ENCODE results near the gene ACOD1. TPM values are rescaled to one million over a fixed set of nuclear protein-coding genes. Genes with fewer than 3 reads are reported as not detected.

ACOD1 gene
- total RNA-seq, 4 donors from 2014 or later: 0.32 TPM; not detected in 3

- Histone ChIP-seq H3K27me3 (no peaks in the 10 kb centered on the region), H3K4me1 (no peaks in the 10 kb centered on the region), H3K9me3 (no peaks in the 10 kb centered on the region), H3K4me3 (no peak overlapping the region), H3K27ac (no peak overlapping the region), H3K36me3 (no peaks in the 10 kb centered on the region)
- no peak for DNase-seq
- WGBS, 2 donors (ENCODE audit: low coverage in 1 of 2): 92 to 96% methylated on average over 1 of the region's 1 CpG
- intact Hi-C loops (cut with DNase I; ENCODE audit: low total_unique reads): no loop called here
- in situ Hi-C loops (cut with MboI; ENCODE audit: low pct_ligation_motif_present in 1 of 4, low pct_unique_long_range_greater_than_20kb in 1 of 4, low sequenced_read_pairs in 3 of 4): loop anchor here (25.0 kb wide), 3 partner anchors 259 to 1234 kb away; no protein-coding TSS in a partner anchor
- TF ChIP-seq POLR2AphosphoS5 (IDR thresholded peaks at IDR 0.05) (no peak), POLR2A (IDR thresholded peaks at IDR 0.05) (no peak), CTCF (IDR thresholded peaks at IDR 0.05) (no peak), EP300 (IDR thresholded peaks at IDR 0.05; ENCODE audit: low read depth) (no peak)
Observed at GRCh38 chr13:76921516-76921915, 26.8 kb upstream of the ACOD1 start.

- WGBS, 2 donors (ENCODE audit: low coverage in 1 of 2): 35 to 60% methylated on average over 1 of the region's 1 CpG
- in situ Hi-C loops (cut with MboI; ENCODE audit: low pct_ligation_motif_present in 1 of 4, low pct_unique_long_range_greater_than_20kb in 1 of 4, low sequenced_read_pairs in 3 of 4) (no loop called here), intact Hi-C loops (cut with DNase I; ENCODE audit: low total_unique reads) (no loop called here)
- no peaks in the 10 kb centered on the region for H3K36me3 ChIP-seq
- no peaks in the 10 kb centered on the region for H3K9me3 ChIP-seq
- DNase-seq: no peak
- H3K4me1 ChIP-seq: no peaks in the 10 kb centered on the region
- no peak overlapping the region for H3K27ac ChIP-seq
- H3K27me3 ChIP-seq: no peaks in the 10 kb centered on the region
- TF ChIP-seq EP300 (IDR thresholded peaks at IDR 0.05; ENCODE audit: low read depth) (no peak), POLR2AphosphoS5 (IDR thresholded peaks at IDR 0.05) (no peak), POLR2A (IDR thresholded peaks at IDR 0.05) (no peak), CTCF (IDR thresholded peaks at IDR 0.05) (no peak)
- H3K4me3 ChIP-seq: no peak overlapping the region
Observed at GRCh38 chr13:76925115-76925514, 23.2 kb upstream of the ACOD1 start.

- 81 to 85% methylated on average over 4 to 5 of the region's 5 CpGs for WGBS, 2 donors (ENCODE audit: low coverage in 1 of 2)
- TF ChIP-seq POLR2A (IDR thresholded peaks at IDR 0.05) (no peak), POLR2AphosphoS5 (IDR thresholded peaks at IDR 0.05) (no peak), CTCF (IDR thresholded peaks at IDR 0.05) (no peak), EP300 (IDR thresholded peaks at IDR 0.05; ENCODE audit: low read depth) (no peak)
- Histone ChIP-seq H3K36me3 (no peaks in the 10 kb centered on the region), H3K9me3 (no peaks in the 10 kb centered on the region), H3K4me3 (no peak overlapping the region), H3K4me1 (no peaks in the 10 kb centered on the region), H3K27ac (no peak overlapping the region), H3K27me3 (no peaks in the 10 kb centered on the region)
- in situ Hi-C loops (cut with MboI; ENCODE audit: low pct_ligation_motif_present in 1 of 4, low pct_unique_long_range_greater_than_20kb in 1 of 4, low sequenced_read_pairs in 3 of 4) (no loop called here), intact Hi-C loops (cut with DNase I; ENCODE audit: low total_unique reads) (no loop called here)
- no peak for DNase-seq
Observed at GRCh38 chr13:76927955-76928354, 20.4 kb upstream of the ACOD1 start.

GRCh38 chr13:76928456-76928855 lies 19.9 kb upstream of the ACOD1 start:
- in situ Hi-C loops (cut with MboI; ENCODE audit: low pct_ligation_motif_present in 1 of 4, low pct_unique_long_range_greater_than_20kb in 1 of 4, low sequenced_read_pairs in 3 of 4): no loop called here
- WGBS, 2 donors (ENCODE audit: low coverage in 1 of 2): 50 to 63% methylated on average over 2 to 3 of the region's 3 CpGs
- H3K4me1 ChIP-seq: no peaks in the 10 kb centered on the region

More at GRCh38 chr13:76928456-76928855, 19.9 kb upstream of the ACOD1 start:
- Histone ChIP-seq H3K4me3 (no peak overlapping the region), H3K9me3 (no peaks in the 10 kb centered on the region), H3K36me3 (no peaks in the 10 kb centered on the region), H3K27ac (no peak overlapping the region), H3K27me3 (no peaks in the 10 kb centered on the region)
- intact Hi-C loops (cut with DNase I; ENCODE audit: low total_unique reads): no loop called here
- TF ChIP-seq CTCF (IDR thresholded peaks at IDR 0.05) (no peak), POLR2A (IDR thresholded peaks at IDR 0.05) (no peak), POLR2AphosphoS5 (IDR thresholded peaks at IDR 0.05) (no peak), EP300 (IDR thresholded peaks at IDR 0.05; ENCODE audit: low read depth) (no peak)
- no peak for DNase-seq
